MCF 10A (cell line): ENCODE results near the gene PLIN5. TPM values are rescaled to one million over a fixed set of nuclear protein-coding genes. Genes with fewer than 3 reads are reported as not detected.

Source experiments
- BruUV-seq: library from RNA; stranded (reverse); fragments of 400-500 nt; replicated peaks from 2 replicates; lab custom pipeline; 2021; lab: Mats Ljungman, UMichigan
- CTCF ChIA-PET: fragments of 300-600 bp; sonication (Branson Sonifier 250); formaldehyde crosslinking; extraction: SDS; loops from one replicate; lab custom pipeline; 2021; ENCODE audit warnings: antibody characterized with exemption, inconsistent platforms; lab: Yijun Ruan, JAX
- POLR2A ChIA-PET: fragments of 300-600, 350-650 bp; sonication (Branson Sonifier 250); formaldehyde crosslinking; extraction: SDS; loops from one replicate; lab custom pipeline; 2020; ENCODE audit warnings: antibody characterized with exemption, inconsistent platforms; lab: Yijun Ruan, JAX
- DNase-seq: peaks from one replicate; pipeline ENCODE4 v3.0.0-alpha.2; 2018; ENCODE audit not compliant: unreplicated experiment
- H3K27ac Mint-ChIP-seq: one replicate; pipeline ENCODE4 v1.8.0; 2022; ENCODE audit warnings: mild to moderate bottlenecking, low read depth, mixed read lengths; ENCODE audit not compliant: unreplicated experiment
- H3K27me3 Mint-ChIP-seq: one replicate; pipeline ENCODE4 v1.8.0; 2022; ENCODE audit warnings: mixed read lengths; ENCODE audit not compliant: insufficient read depth, unreplicated experiment
- H3K36me3 Mint-ChIP-seq: one replicate; pipeline ENCODE4 v1.8.0; 2022; ENCODE audit warnings: mild to moderate bottlenecking, moderate library complexity, mixed read lengths; ENCODE audit not compliant: insufficient read depth, unreplicated experiment
- H3K4me1 Mint-ChIP-seq: one replicate; pipeline ENCODE4 v1.8.0; 2022; ENCODE audit warnings: mixed read lengths; ENCODE audit not compliant: insufficient read depth, unreplicated experiment
- H3K4me3 Mint-ChIP-seq: one replicate; pipeline ENCODE4 v1.8.0; 2022; ENCODE audit warnings: mild to moderate bottlenecking, moderate library complexity, mixed read lengths; ENCODE audit not compliant: unreplicated experiment
- H3K9me3 Mint-ChIP-seq: one replicate; pipeline ENCODE4 v1.8.0; 2022; ENCODE audit warnings: mixed read lengths; ENCODE audit not compliant: unreplicated experiment
- CTCF ChIP-seq: fragments of 200-600 bp; IDR thresholded peaks from one replicate; pipeline ENCODE4 v1.8.0; 2022; ENCODE audit warnings: antibody characterized with exemption, mild to moderate bottlenecking; ENCODE audit not compliant: unreplicated experiment
- intact Hi-C: fragments of 100-400 bp; cut with micrococcal nuclease; formaldehyde crosslinking; loops from 2 replicates; pipeline ENCODE4 v1.14.1; 2022
- total RNA-seq: library from RNA; stranded (reverse); gene quantifications from 2 replicates; pipeline ENCODE4 v1.2.3, GENCODE V29; 2022

PLIN5 gene
- total RNA-seq, 1 experiment from 2014 or later: not detected

- POLR2A ChIA-PET: interaction anchor here (0.6 to 1.5 kb wide), 4 partner anchors 58 to 206 kb away, joined by 3 to 9 read pairs (median 4); no protein-coding TSS in a partner anchor
- Mint-ChIP-seq H3K36me3 (no peaks in the 10 kb centered on the region), H3K27me3 (no peaks in the 10 kb centered on the region), H3K4me1 (peaks cover 16% of the 10 kb centered on the region), H3K9me3 (no peaks in the 10 kb centered on the region), H3K27ac (no peak overlapping the region), H3K4me3 (no peak overlapping the region)
- peak; percentile 70 for TF ChIP-seq CTCF
- peak; percentile 71 for DNase-seq
- intact Hi-C loops: loop anchor here (1.0 kb wide), 1 partner anchor 60 kb away; no protein-coding TSS in a partner anchor
- no TSS peak for BruUV-seq
- CTCF ChIA-PET: interaction anchor here (0.5 to 2.6 kb wide), 20 partner anchors 8 to 1828 kb away, joined by 3 to 47 read pairs (median 4); partner anchors contain the start of gene SEMA6B
Observed at GRCh38 chr19:4576016-4576933, 41.3 kb upstream of the PLIN5 start.

- intact Hi-C loops: loop anchor here (1.0 kb wide), 1 partner anchor 61 kb away; no protein-coding TSS in a partner anchor
- peaks cover 16% of the 10 kb centered on the region for H3K4me1 Mint-ChIP-seq
- DNase-seq: peak; percentile 93
- H3K4me3 Mint-ChIP-seq: no peak overlapping the region
- POLR2A ChIA-PET: interaction anchor here (1.0 to 1.5 kb wide), 3 partner anchors 14 to 61 kb away, joined by 3 to 9 read pairs (median 3); no protein-coding TSS in a partner anchor
- H3K27ac Mint-ChIP-seq: no peak overlapping the region
- BruUV-seq: no TSS peak
- no peaks in the 10 kb centered on the region for H3K27me3 Mint-ChIP-seq
- H3K9me3 Mint-ChIP-seq: no peaks in the 10 kb centered on the region
- no peaks in the 10 kb centered on the region for H3K36me3 Mint-ChIP-seq
- CTCF ChIA-PET: interaction anchor here (0.7 to 2.6 kb wide), 10 partner anchors 7 to 149 kb away, joined by 3 to 47 read pairs (median 6); partner anchors contain the start of gene SEMA6B
- no peak for TF ChIP-seq CTCF
Observed at GRCh38 chr19:4575267-4576015, 40.4 kb upstream of the PLIN5 start.

- H3K4me1 Mint-ChIP-seq: peaks cover 16% of the 10 kb centered on the region
- H3K4me3 Mint-ChIP-seq: no peak overlapping the region
- DNase-seq: no peak
- TF ChIP-seq CTCF: no peak
- H3K27me3 Mint-ChIP-seq: no peaks in the 10 kb centered on the region
- H3K9me3 Mint-ChIP-seq: no peaks in the 10 kb centered on the region
- ChIA-PET POLR2A (no interaction called here), CTCF (interaction anchor here (0.5 to 2.1 kb wide), 5 partner anchors 21 to 515 kb away, joined by 3 to 16 read pairs (median 7); no protein-coding TSS in a partner anchor)
- no peak overlapping the region for H3K27ac Mint-ChIP-seq
- no TSS peak for BruUV-seq
- intact Hi-C loops: no loop called here
- H3K36me3 Mint-ChIP-seq: no peaks in the 10 kb centered on the region
Observed at GRCh38 chr19:4573682-4574081, 38.7 kb upstream of the PLIN5 start.
